ES-I3 (cell line): ENCODE data around the gene CDRT15L2.
"Not testable (repeated sequence)": the region's sequence is repeated elsewhere in the genome, so short reads cannot be mapped to it uniquely, and the experiment has no call there.

Experiments
- H3K36me3 ChIP-seq: 2 replicates; pipeline ENCODE4 v1.6.1; 2013; ENCODE audit warnings: mild to moderate bottlenecking, low read length, control low read depth, moderate library complexity; ENCODE audit not compliant: insufficient read depth
- H3K4me1 ChIP-seq: 2 replicates; pipeline ENCODE4 v1.6.1; 2013; ENCODE audit warnings: mild to moderate bottlenecking, control low read depth, low read length; ENCODE audit not compliant: insufficient read depth
- H3K9ac ChIP-seq: 2 replicates; pipeline ENCODE4 v1.6.1; 2013; ENCODE audit warnings: low read depth, mild to moderate bottlenecking, low read length, moderate library complexity
- H3K9me3 ChIP-seq: 2 replicates; pipeline ENCODE4 v1.6.1; 2013; ENCODE audit warnings: mild to moderate bottlenecking, low read length, moderate library complexity; ENCODE audit not compliant: control insufficient read depth, insufficient read depth

Gene CDRT15L2

DNA sequence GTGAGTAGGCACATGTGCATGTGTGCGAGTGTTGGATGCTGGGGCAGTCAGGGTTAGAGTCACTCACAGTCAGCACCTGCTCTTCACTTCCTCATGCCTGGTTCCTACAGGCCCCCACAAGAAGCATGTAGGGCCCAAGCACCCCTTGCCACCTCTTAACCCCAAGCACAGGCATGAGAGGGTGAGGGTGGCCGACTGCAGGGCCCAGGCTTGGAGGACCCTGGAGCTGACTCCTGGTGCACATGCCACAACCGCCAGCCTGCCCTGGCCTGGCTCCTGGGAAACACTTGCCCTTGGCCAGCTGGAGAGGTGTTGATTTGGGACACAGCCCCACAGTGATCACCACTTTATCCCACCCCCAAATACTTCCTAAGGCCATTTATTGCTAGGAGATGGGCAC is 16.9 kb upstream of the CDRT15L2 start:
- Histone ChIP-seq H3K9me3 (no peaks in the 10 kb centered on the region; the same call in 1 of the 2 replicates), H3K36me3 (no peaks in the 10 kb centered on the region), H3K9ac (no peak overlapping the region), H3K4me1 (no peaks in the 10 kb centered on the region)

DNA sequence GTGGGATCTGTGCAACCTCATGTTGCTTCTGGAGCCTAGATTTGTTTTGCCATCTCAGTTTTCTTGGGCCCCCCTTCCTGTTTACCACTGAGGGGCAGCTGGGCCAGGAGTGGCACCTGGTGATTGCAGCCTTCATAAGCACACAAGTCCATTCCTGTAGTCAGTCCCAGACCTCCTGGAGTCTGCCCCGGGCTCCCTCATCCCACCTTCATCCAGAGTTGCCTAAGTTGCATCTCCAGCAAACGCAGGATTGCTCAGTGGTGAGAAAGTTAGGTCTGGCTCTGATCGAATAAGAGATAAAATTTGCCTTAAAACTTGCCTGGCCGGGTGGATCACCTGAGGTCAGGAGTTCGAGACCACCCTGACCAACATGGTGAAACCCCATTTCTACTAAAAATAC is 14.3 kb upstream of the CDRT15L2 start:
- H3K9me3 ChIP-seq, H3K36me3 ChIP-seq, H3K4me1 ChIP-seq, H3K9ac ChIP-seq: not testable (repeated sequence)

DNA sequence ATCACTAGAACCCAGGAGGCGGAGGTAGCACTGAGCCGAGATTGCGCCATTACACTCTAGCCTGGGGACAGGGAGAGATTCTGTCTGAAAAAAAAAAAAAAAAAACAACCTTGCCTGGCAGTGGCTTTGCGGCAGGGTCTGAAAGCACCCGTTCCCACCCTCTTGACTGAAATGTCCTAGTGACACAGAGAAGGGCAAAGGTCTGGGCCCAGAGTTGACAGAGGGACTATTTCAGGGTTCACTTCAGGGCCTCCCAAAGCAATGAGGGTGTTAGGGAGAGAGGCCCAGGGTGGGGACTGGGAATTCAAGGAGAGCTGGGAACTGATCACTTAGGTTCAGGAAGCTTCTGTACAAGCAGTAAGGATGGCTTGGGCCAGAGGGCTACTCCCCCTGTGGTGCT is 13.8 kb upstream of the CDRT15L2 start:
- Histone ChIP-seq H3K36me3 (no peaks in the 10 kb centered on the region), H3K4me1 (no peaks in the 10 kb centered on the region), H3K9ac (no peak overlapping the region), H3K9me3 (no peaks in the 10 kb centered on the region)

GRCh38 chr17:20566736-20567135 is 12.8 kb upstream of the CDRT15L2 start:
- H3K36me3 ChIP-seq, H3K9me3 ChIP-seq, H3K9ac ChIP-seq, H3K4me1 ChIP-seq: not testable (repeated sequence)

- not testable (repeated sequence) for H3K4me1 ChIP-seq, H3K36me3 ChIP-seq, H3K9ac ChIP-seq, H3K9me3 ChIP-seq
Measured at GRCh38 chr17:20567421-20567820, 12.1 kb upstream of the CDRT15L2 start.

DNA sequence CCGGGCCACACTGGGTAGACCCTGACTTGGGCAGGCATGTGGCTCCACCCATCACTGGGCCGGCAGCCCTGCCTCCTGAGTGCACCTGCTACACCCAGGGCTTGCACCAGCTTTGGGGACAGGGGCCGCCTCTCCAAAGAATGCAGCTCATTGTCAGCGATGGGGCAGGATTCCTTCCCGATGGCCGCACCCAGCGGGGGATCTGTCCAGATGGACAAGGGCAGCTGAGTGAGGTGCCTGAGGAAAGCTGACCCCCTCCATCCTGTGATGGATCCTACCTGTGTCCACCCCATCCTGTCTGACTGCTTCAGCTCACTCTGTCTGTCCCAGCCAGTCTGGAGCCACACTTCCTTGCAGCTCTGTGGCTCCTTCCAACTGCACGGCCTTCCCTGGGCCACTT is 10.9 kb upstream of the CDRT15L2 start:
- H3K4me1 ChIP-seq, H3K9me3 ChIP-seq, H3K36me3 ChIP-seq, H3K9ac ChIP-seq: not testable (repeated sequence)

GRCh38 chr17:20571653-20572052 is 7.9 kb upstream of the CDRT15L2 start:
- H3K9me3 ChIP-seq, H3K4me1 ChIP-seq, H3K36me3 ChIP-seq, H3K9ac ChIP-seq: not testable (repeated sequence)

GRCh38 chr17:20573216-20573615 is 6.3 kb upstream of the CDRT15L2 start:
- not testable (repeated sequence) for H3K4me1 ChIP-seq, H3K9me3 ChIP-seq, H3K9ac ChIP-seq, H3K36me3 ChIP-seq

DNA sequence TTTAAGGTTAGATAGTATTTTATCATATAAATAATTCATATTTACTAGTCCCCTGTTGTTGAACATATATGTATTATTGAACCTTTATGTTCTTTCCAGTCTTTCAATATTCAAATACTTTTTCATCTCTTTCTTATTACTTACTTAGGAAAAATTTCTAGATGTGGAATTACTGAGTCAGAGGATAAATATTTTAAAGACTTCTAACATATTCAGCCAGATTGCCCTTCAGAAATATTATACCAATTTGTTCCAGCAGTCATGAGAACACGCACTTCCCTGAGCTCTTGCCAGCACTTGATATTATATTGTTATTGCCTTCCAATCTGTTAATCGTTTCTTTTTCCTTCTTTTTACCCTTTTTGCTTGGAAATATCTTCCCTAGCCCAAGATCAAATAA is 4.5 kb upstream of the CDRT15L2 start:
- not testable (repeated sequence) for H3K36me3 ChIP-seq, H3K9ac ChIP-seq, H3K9me3 ChIP-seq, H3K4me1 ChIP-seq

DNA sequence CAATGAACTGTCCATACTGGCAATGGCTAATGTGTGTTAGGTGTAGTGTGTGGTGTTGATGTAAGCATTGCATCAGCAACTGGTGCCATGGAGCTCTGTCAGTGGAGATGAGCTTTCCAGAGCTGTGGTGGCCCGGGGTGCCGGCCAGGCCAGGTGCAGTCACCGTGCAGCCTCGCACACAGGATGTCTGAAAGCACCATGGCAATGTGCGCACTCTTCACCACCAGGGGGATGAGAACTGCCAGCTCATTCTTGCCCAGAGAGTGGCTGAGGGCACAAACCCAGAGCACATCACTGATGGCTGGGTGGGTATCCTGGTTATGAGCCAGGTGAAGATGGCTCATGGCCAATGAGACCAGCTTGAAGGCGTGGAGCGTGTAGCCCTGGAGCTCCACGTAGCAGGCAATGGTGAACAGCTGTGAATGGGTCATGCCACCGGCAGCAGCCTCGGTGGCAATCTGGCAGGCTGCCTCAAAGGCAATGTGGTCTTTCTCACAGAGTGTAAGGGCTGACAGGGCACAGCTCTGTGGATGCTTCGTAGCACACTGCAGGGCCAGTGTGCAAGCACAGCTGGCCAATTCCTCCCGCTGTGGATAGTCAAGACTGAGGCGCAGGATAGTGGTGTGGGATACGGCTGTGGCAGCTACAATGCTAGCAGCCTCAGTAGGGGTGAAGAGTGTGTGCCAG is 4.5 kb downstream of the CDRT15L2 start:
- H3K9me3 ChIP-seq, H3K9ac ChIP-seq, H3K4me1 ChIP-seq, H3K36me3 ChIP-seq: not testable (repeated sequence)

GRCh38 chr17:20588744-20589453 is 9.4 kb downstream of the CDRT15L2 start:
- H3K9me3 ChIP-seq, H3K36me3 ChIP-seq, H3K4me1 ChIP-seq: not testable (repeated sequence)
- peak overlapping the region; percentile 47; the same call in 1 of the 2 replicates for H3K9ac ChIP-seq

DNA sequence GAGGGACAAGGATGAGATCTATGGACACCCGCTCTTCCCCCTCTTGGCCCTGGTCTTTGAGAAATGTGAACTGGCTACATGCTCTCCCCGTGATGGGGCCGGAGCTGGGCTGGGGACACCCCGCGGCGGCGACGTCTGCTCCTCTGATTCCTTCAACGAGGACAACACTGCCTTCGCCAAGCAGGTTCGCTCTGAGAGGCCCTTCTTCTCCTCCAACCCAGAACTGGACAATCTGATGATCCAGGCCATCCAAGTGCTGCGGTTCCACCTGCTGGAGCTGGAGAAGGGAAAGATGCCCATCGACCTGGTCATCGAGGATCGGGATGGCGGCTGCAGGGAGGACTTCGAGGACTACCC is 9.9 kb downstream of the CDRT15L2 start:
- not testable (repeated sequence) for H3K9me3 ChIP-seq, H3K36me3 ChIP-seq, H3K4me1 ChIP-seq
- H3K9ac ChIP-seq, result peak overlapping the region; percentile 47; the same call in 1 of the 2 replicates

- H3K4me1 ChIP-seq, H3K9me3 ChIP-seq, H3K36me3 ChIP-seq, H3K9ac ChIP-seq: not testable (repeated sequence)
Measured at GRCh38 chr17:20591040-20591439, 11.5 kb downstream of the CDRT15L2 start.

DNA sequence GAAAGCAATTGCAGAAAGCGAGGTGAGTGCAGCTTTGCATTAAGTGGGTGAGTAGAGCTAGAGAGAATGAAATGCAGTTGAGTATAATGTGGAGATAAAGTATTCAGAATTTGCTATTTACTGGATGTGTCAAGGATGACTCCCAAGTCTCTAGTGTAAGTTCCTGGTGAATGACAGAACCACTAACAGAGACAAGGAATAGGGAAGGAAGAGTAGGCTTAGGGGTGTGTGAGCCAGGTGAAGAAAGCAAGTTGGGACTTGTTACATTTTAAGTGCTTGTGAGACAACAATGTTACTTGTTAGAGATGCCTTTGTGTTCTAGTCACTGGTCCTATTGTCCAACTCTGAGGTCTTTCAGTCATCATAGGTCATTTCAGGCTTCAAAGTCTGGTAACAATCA is 26.0 kb downstream of the CDRT15L2 start:
- H3K9me3 ChIP-seq, H3K4me1 ChIP-seq, H3K36me3 ChIP-seq, H3K9ac ChIP-seq: not testable (repeated sequence)

GRCh38 chr17:20609490-20609889 is 30.0 kb downstream of the CDRT15L2 start:
- not testable (repeated sequence) for H3K9ac ChIP-seq, H3K9me3 ChIP-seq, H3K36me3 ChIP-seq, H3K4me1 ChIP-seq
